Activated CD8-positive, alpha-beta memory T cell treated with anti-CD3 and anti-CD28 coated beads, Interleukin-2, amount 50 U/mL, for 24 hours (primary cell): Measurements from ENCODE around the gene ANKRD13A.
"Not testable (repeated sequence)": the region's sequence is repeated elsewhere in the genome, so short reads cannot be mapped to it uniquely, and the experiment has no call there.

Experiments used
- DNase-seq: peaks from one replicate; pipeline ENCODE4 v3.0.0-alpha.2; 2020; ENCODE audit errors: extremely low read depth

ANKRD13A gene

DNA sequence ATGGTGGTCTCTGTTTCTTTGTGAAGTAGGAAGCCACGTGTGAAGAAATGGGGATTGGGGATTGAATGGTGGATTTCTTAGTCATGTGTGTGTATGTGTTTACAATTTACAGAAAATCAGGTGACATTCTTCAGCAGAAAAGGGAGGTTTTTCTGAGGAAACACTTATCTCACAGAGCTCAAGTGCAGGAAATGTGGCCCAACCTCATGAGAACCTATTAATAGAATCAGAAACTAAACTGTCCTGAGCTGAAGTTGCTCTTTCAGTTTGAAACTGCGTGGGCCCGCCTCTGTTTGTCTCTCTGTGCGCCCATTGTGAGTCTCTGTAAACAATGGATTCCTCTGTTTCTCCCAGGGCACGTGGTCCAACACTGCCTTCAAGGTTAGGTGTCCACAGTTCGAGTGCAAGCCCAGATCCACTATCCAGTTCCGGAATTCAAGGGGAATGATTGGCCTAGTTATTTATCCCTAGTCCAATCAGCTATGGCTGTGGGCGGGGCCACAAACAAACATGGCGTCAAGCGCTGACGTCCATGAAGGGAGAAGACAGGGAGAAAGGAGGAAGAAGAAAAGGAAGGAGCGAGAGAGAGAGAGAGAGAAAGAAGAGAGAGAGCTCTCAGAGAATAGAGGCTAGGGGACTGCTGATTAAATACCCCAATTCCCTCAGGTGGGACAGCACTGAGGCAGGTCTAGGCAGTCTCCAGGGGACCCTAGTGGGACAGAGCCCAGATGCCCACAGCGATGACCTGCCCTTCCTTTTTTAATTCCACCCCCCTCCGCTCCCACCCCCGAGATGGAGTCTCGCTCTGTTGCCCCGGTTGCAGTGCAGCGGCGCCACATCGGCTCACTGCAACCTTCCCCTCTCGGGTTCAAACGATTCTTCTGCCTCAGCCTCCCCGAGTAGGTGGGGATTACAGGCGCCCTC is 80.5 kb downstream of the ANKRD13A start:
- peak; percentile 49 for DNase-seq

DNA sequence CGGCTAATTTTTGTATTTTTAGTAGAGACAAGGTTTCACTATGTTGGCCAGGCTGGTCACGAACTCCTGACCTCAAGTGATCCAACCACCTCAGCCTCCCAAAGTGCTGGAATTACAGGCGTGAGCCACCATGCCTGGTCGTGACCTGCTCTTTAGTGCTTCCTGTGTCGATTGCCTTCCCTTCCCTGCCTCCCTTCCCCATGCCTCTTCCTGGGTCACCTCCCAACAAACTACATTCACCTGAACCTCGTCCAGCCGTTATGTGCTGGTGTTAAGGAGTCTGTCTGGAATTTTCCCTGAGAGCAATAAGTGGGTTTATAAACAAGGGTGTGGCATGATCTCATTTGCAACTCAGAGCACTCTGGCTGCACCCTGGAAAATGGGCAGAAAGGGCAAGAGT is 81.2 kb downstream of the ANKRD13A start:
- no peak for DNase-seq

DNA sequence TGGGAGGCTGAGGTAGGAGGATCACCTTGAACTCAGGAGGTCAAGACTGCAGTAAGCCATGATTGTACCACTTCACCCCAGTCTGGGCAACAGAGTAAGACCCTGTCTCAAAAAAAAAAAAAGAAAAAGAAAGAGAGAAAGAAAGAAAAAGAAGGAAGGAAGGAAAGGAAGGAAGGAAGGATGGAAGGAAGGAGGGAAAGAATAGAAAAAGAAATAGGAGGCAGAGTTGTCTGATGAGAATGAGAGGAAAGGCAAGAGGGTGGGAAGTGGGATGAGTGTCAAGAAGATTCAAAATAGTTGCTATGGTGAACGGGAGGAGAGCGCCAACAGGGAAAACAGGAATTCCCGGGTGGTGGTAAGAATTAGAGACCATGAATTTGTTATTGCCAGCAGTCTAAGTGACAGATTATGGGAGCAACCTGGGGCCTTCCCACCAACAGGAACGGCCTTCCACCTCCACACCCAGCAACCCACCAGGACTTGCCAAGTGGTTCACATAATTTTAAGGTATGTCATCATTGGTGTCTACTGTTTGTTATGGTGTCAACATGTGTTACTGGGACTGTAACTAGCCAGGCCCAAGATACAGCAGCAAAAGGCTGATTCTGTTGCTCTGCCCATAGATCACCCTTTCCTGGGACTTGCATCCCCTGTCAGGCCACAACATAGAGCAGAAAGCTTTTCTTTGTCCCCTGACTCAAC is 85.2 kb downstream of the ANKRD13A start:
- no peak for DNase-seq

DNA sequence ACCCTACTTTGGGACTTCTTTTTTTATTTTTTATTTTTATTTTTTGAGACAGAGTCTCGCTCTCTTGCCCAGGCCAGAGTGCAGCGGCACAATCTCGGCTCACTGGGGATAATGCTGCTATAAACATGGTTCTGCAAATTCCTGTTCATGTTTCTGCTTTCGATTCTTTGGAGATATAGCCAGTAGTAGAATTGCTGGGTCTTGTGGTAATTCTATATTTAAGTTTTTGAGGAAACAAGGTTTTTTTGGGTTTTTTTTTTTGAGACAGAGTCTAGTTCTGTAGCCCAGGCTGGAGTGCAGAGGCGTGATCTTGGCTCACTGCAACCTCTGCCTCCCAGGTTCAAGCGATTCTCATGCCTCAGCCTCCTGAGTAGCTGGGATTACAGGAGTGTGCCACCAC is 89.0 kb downstream of the ANKRD13A start:
- DNase-seq, result not testable (repeated sequence)

DNA sequence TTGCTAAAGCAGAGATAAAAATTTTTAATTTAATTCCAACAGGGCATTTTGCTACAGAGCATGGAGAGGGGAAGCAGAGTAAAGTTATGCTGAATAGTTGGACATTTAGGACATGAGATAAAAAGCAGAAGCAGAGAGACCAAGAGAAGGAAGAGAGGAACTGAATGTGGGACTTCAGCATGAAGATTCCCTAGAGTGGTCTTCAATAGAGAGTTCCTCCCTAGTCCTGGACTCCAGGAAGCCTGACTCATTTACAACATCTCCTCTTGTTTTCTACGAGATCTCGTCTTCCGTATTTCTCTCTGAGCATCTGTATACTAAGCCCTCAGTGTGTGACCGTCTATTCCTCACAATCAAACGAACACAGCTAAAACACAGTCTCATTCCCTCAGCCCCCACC is 89.7 kb downstream of the ANKRD13A start:
- no peak for DNase-seq
